Measurements from ENCODE around the gene SERINC5.
"Not testable (repeated sequence)": the region's sequence is repeated elsewhere in the genome, so short reads cannot be mapped to it uniquely, and the experiment has no call there.

Gene SERINC5

DNA sequence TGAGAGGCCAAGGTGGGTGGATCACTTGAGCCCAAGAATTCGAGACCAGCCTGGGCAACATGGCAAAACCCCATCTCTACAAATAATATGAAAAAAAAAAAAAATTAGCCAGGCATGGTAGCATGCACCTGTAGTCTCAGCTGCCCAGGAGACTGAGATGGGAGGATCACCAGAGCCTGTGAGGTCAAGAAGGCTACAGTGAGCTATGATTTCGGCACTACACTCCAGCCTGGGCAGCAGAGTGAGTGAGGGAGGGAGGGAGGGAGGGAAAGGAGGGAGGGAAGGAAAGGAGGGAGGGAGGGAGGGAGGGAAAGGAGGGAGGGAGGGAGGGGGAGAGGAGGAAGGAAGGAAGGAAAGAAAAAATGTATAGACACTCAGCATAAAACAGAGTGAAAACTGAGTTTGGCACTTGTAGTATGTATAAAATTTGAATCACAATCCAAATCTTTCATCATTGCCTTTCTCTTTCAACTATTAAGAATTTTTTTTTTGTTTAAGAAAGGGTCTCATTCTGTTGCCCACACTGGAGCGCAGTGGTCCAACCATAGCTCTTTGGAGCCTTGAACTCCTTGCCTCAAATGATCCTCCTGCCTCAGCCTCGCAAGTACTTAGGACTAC is 27.8 kb downstream of the SERINC5 start:
- no peak for DNase-seq (ENCODE audit: low read depth in 2 of 2)

DNA sequence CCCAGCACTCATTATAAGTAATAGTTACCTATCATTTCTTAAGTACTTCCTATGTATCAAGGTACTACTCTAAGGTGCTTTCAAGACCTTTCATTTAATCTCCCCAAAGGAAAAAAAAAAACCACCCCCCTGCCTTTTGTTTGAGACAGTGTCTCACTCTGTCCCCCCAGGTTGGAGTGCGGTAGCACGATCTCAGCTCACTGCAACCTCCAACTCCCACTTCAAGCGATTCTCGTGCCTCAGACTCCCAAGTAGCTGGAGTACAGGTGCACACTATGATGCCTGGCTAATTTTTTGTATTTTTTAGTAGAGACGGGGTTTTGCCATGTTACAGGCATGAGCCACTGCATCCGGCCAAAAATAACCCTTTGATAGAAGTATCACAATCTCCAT is 29.9 kb downstream of the SERINC5 start:
- no peak for DNase-seq (ENCODE audit: low read depth in 2 of 2)

DNA sequence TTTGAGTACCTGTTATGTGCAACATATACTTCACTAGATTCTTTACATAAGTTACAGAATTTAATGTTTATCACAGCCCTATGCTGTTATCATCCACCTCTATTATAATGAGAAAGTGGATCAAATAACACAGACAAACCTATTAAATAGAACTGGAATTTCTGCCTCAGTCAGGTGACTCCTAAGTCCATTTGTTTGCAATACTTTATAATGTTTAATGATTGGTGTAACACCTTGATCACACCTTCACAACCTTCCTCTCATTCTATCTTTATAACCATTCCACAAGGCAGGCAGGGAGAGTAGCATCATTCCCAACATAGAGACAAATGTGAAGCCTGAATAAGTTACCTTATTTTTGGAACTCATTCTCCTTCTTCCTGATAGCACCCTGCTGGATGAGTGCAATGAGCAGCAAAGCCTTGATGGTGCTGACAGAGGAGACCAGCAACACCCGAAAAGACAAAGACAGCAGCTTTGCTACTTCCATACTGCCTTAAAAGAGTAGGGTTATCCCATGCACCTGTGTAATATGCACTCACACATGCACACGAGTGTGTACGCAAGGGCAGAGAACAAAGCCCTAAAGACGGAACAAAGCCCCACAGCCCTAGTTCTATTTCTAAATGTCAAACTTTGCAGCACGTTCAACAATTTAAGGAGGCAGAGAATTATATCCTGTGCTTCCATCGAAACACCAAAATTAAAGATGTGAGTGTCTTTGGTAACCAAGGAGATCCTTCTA is 30.5 kb downstream of the SERINC5 start:
- DNase-seq (ENCODE audit: low read depth in 2 of 2), result no peak

DNA sequence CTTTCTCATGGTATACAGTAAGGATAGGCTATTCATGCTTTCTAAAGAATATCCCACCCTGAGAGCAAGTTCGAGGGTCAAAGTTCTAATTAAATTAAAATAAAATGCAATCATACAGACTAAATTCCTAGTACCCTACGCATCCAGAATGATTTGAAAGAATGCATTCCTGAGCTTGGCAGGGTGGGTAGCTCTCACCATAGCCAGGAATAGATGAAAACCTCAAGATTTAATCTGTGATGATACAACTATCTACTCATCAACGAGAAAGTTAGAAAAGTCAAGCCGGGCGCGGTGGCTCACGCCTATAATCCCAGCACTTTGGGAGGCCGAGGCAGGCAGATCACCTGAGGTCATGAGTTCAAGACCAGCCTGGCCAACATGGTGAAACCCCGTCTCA is 32.3 kb downstream of the SERINC5 start:
- no peak for DNase-seq (ENCODE audit: low read depth in 2 of 2)

DNA sequence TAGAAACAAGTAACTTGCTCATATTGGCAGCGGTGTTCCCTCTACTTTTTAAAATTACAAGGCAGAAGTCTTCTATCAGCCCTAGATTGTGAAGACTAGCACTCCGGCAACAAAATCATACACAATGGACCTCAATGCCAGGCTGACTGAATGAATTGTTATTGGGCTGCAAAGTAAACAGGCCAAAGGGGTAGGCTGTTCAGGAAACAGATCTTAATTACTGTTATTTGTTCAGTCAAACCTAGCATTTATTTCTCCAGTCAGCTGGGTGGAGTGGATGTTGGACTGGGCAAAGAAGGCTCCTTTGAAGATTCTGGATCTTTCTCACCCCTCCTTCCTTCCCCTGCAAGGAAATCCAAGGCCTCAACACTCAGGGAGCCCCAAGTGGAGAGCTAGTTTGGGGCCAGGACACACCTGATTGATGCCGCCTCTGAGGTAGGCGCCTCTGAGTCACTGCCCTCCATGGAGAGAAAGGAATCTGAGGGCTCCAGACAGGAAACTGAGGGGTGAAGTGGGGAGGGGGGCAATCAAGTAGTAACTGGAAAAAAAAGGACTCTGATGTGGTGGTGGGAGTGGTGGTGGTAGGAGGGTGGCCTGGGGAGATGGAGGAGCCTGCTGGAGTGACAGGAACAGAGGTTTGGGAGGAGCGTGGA is 35.5 kb downstream of the SERINC5 start:
- no peak for DNase-seq (ENCODE audit: low read depth in 2 of 2)

DNA sequence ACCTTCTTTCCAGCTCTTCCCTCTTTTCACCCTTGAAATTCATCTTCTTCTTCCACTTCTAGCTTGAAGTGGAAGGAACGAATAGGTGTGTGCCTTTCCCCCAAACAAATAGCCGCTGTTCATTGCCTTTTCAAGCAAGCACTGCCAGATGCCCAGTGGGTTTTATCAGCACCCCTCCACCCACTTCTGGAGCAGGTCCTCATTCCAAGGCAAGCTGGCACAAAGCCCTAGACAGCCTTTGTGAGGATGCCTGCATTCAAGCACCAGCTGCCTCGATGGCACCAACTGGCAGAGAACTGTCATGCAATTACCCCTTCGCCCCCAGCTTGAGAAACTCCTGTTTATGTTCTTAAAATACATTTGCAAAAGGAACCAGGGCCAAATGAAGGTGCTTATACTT is 36.5 kb downstream of the SERINC5 start:
- no peak for DNase-seq (ENCODE audit: low read depth in 2 of 2)

DNA sequence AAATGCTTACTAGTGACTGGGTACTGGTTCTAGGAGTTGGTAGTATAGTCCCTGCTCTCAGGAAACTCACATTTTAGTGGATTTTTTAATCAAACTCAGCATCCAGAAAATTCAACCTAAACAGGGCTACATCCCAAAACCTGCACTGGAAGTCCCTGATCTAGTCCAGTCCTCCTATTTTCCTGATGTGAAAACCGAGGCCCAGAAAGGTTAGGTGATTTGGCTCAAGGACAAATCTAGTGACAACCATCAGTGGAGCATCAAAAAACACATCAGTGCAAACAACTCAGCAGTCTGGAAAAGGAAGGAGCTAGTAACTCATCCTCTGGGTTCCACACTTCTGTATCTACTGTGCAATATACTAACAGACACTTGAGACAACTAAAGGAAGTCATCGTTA is 38.2 kb downstream of the SERINC5 start:
- DNase-seq (ENCODE audit: low read depth in 2 of 2), result no peak

DNA sequence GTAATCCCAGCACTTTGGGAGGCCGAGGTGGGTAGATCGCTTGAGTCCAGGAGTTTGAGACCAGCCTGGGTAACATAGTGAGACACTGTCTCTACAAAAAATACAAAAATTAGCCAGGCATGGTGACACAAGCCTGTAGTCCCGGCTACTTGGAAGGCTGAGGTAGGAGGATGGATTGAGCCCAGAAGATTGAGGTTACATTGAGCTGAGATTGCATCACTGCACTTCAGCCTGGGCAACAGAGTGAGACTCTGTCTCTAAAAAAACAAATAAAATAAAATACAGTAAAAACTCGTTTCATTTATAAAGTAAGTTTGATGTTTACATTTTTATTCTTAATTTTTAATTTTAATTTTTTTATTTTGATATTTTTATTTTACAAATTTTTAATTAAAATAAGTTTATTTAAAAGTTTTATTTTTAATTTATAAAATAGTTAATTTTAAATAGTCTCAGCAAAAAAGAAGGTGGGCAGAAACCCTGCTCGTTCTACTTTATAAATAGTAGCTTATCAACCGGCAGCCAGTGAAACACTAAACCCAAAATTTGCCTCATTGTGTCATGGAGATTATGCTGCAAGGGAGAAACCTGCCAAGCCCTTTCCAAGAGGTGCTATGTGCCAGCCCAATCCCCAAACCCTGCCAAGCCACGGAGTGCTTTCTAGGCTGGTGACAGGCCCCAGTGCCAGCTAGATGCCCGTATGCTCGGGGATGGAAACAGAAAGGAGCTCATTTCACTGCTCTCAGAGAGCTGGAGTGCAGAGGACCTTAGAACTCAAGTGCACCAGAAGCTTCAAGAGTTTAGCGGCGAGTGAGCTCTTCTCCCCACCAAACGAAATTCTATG is 38.9 kb downstream of the SERINC5 start:
- DNase-seq (ENCODE audit: low read depth in 2 of 2), result peak; percentile 21

DNA sequence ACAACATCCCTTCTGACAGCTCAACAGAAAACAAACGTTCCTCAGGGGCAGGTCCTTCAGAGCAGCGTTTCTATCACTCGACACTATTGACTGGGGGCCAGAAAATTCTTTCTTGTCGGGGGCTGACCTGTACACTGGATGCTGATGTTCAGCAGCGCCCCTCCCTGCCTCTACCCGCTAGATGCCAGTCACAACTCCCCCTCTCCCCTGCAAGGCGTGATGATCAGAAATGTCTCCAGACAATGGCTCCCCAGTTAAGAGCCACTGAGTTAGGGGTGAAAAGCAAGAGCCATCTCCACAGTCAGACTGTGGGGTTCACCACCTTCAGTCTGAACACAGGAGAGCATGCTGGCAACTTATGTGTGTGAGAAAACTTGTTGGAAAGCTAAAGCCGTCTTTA is 39.8 kb downstream of the SERINC5 start:
- no peak for DNase-seq (ENCODE audit: low read depth in 2 of 2)

DNA sequence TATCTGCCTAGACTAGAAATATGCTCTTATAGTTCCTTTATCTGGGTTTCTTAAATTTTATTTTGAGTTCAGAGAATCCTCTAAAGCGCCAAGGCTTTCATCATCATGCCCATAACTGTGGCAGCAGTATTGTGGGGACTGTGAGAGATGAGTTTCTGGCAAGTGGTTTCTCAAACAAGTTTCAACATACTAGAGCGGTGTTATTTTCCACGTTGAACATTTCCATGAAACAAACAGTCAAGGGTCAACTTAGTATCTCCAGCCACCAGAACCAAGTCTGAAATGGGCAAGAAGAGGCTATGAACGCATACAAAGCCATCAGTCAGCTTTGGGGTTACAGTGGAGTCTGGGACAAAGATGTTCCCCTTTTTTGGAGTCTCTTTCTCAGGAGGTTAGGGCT is 40.3 kb downstream of the SERINC5 start:
- no peak for DNase-seq (ENCODE audit: low read depth in 2 of 2)

DNA sequence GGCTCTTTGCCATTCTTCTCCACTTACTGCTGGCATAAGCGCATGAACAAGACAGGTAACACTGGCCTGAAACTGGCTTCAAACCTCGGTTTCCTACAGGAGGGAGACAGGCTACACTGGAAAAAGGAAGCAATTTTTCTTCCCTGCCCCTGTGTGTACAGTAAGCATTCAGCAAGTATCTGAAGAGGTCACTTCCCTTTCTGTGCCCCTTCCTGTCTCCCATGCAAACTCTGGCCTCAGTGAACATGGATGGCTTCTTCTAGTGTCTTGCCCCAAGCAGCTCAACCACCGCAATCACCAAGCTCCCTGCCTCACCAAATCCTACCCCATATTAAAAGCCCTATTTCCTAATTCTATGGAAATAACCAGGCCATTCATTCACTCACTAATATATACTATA is 42.4 kb downstream of the SERINC5 start:
- no peak for DNase-seq (ENCODE audit: low read depth in 2 of 2)

DNA sequence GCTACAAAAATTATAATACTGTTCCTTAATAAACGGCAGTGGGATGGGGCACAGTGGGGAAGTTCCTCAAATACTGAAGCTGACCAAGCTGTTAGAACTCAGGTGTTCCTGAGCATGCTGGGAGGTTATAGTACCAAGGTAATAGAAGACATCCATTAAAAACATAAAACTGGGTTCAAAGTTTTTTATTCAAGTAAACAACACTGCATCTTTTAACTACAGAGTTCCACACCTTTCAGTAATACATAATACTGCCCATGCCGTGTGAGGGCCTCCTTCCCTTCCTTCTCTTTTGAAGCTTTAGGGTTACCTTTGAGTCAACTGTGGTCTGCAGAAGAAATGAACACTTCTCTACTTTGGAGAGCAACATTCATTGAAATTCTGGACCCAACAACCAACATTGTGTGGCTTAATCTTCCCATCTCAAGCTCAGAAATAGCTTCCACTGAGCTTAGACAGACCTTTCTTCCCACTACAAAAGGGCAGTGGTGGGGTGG is 43.6 kb downstream of the SERINC5 start:
- DNase-seq (ENCODE audit: low read depth in 2 of 2), result no peak

DNA sequence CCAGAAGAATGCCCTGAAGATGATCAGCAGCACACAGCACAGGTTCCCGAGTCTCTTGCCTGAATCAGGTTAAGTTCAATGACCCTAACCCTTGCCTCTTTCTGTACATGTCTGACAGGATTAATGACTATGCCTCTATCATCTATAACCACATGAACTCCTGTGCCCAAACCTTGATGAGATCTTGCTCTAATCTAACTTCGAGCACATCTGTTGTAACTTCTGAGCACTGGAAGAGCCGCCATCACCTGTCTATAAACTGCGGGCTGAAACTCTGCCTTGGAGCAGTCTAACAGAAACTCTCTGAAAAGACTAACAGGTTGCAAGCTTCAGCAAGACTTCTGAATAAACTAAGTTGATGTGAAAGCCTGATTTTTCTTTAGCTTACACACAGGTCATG is 44.5 kb downstream of the SERINC5 start:
- no peak for DNase-seq (ENCODE audit: low read depth in 2 of 2)

DNA sequence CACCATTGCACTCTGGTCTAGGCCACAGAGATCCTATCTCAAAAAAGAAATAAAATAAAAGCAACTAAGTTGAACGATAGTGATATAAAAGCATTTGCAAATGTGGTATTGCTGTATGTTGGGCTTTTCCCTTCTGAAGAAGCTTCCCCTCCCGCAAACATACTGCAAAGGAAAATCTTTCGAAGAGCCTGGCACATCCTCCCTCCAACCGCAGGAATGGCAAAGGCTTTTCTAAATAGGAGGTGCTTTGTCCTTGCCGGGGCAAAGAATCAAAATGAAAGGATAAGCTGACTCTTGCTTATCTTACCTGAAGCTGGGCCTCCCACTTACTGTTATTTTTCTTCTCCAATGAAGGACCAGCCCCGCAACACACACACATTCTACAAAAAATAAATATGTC is 45.8 kb downstream of the SERINC5 start:
- DNase-seq (ENCODE audit: low read depth in 2 of 2), result no peak

DNA sequence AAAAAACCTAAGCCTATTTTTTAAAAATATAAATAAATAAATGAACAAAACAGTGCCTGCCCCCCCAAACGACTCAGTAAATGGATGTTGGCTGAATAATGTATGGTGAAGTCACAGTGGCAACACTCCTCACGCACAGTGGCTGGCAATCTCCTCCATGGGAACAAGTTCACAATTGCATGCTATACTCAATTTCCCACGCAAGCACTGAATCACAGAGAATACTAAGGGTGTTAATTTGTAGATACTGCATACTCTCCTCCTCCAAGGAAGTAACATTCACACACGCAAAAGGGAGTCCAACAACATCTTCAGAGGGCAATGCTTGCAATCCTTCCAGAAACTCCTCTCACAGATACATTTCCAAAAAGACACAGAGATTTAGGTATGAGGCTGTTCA is 47.5 kb downstream of the SERINC5 start:
- DNase-seq (ENCODE audit: low read depth in 2 of 2), result no peak

DNA sequence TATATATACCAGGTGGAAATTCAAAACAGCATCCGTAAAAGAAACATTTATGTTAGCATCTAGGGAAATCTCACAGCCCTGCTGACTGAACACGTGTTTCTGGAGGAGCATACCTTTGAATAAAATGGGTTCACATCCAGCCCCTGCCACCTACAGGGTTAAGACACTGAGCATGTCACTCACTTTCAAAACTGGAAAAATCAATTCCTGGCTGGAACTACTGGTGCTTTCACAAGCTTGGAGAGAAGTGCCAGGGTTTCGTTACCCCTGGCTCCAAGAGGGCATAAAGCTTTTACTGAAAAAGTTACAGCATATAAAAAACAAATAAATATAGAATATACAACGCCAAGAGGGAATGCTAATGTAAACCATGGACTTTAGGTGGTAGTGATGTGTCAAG is 48.0 kb downstream of the SERINC5 start:
- DNase-seq (ENCODE audit: low read depth in 2 of 2), result no peak

DNA sequence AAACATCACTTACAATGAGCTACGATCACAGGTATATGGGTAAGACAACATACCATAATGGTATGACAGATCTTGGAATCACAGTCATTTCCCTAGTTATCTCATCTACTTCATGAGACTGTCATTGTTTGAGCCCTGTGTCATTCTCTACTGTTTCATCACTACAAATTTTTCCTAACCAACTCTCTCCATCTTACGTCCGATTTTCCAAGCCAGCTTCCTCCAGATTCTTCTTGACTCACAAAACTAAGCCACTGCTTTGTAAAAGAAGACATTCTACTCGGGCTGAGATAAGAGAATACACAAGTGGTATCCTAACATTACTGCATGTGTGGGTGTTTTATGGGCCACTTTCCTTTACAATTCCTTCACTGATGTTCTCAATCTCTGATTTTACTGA is 49.6 kb downstream of the SERINC5 start:
- DNase-seq (ENCODE audit: low read depth in 2 of 2), result no peak

DNA sequence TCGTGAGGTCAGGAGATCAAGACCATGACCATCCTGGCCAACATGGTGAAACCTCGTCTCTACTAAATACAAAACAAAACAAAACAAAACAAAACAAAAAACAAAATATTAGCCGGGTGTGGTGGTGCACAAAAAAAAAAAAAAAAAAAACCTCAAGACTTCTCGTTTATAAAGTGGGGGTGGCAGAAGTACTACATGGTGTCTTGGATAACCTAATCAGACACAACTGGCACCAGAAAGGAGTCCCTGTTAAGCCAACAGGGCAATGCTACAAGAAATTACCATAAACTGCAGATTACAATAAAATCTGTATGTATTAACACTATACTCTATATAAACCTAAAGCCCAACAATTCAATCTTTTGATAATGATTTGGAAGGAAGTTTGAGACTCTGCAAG is 50.0 kb downstream of the SERINC5 start:
- DNase-seq (ENCODE audit: low read depth in 2 of 2), result no peak

DNA sequence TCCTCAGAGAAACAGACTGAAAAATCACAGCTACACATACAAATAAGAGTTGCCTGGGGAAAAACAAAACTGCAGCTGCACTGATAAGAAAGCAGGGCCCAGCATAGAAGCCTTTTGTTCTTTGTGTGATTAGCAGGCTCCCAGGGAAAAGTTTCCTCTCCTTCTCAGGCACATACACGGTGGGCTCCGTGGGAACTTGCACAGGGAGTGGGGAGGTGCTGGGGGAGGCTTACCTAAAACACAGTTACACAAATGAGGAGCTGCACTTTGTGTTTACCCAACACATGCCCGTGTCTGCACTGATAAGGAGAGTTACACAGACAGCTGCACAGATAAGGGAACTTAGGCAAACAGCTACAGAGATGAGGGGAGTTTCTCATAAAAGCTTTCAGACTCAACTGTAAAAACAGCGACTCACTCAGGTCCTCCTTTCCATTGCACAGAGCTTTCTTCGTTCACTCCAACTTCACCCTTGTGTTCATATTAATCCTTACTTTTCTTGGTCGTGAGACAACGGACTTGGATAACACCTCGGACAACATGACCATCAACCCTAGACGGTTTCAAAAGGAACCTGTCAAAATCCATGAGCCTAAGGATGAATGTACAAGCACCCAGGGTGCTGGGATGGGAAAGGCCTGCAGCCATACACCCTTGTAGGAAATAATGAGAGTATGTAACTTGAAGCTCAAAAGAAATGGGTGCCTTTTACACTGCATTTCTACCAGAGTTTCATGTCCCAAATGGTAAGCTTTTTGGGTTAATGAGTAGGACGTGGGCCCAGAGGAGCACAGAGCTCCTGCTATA is 50.8 kb downstream of the SERINC5 start:
- DNase-seq (ENCODE audit: low read depth in 2 of 2), result no peak

DNA sequence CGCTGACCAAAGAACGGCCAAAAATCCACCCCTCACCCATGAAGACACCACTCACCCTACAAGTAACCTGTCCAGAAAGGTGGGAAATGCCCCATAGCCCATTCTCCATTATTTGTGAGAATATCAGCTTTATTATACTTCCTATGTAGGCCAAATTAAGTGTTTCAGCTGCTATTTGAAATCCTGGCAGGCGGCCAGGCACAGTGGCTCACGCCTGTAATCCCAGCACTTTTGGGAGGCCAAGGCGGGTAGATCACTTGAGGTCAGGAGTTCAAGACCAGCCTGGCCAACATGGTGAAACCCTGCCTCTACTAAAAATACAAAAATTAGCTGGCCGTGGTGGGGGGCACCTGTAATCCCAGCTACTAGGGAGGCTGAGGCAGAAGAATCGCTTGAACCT is 54.1 kb downstream of the SERINC5 start:
- not testable (repeated sequence) for DNase-seq (ENCODE audit: low read depth in 2 of 2)

DNA sequence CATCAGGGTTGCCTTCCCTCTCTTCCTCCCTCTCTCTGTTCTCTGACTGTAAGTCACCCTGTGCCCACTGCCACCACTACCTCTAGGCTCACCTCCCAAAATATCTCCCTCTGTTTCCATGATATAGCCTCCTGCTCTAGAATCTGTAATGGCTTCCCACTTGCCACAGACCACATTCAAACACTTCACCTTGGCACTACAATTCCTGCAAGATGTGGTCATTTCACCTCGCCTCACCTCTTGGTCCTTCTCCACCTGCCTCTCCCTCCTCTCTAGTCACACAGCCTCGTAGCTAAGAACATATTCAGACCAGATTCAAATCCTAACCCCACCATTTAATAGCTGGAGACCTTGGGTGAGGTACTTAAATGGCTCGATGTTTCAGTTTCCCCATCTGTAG is 56.9 kb downstream of the SERINC5 start:
- no peak for DNase-seq (ENCODE audit: low read depth in 2 of 2)

Data from stimulated activated CD4-positive, alpha-beta T cell treated with anti-CD3 and anti-CD28 coated beads, Interleukin-15, amount 100 ng/mL, for 48 hours (primary cell).